Measurements from ENCODE around the gene EXOC4. TPM values are rescaled to one million over a fixed set of nuclear protein-coding genes. Genes with fewer than 3 reads are reported as not detected.
"Not testable (repeated sequence)": the region's sequence is repeated elsewhere in the genome, so short reads cannot be mapped to it uniquely, and the experiment has no call there.

The EXOC4 gene
- total and polyA plus RNA-seq, 2 of the 13 experiments (the other 11 are each of a cell fraction or from before 2014, with no cell fraction given) = 22.5 to 39.0 TPM

GRCh38 chr7:133321366-133321765, 68.5 kb downstream of the EXOC4 start:
- H3K27me3 ChIP-seq (ENCODE audit: control insufficient read depth in 1 of 2, insufficient read depth in 2 of 2, low read length in 2 of 2); in situ Hi-C loops (cut with HindIII; ENCODE audit: extremely low pct_ligation_motif_present, low pct_unique_long_range_greater_than_20kb); H3K9me3 ChIP-seq (ENCODE audit: low read length); ATAC-seq; intact Hi-C loops (cut with micrococcal nuclease; ENCODE audit: unreplicated experiment); H2AFZ ChIP-seq (ENCODE audit: low read length); DNase-seq (ENCODE audit: low spot score); CTCF ChIA-PET (ENCODE audit: low intra/inter-chr PET ratio, low total read pairs); POLR2A ChIA-PET; FAIRE-seq; H3K4me2 ChIP-seq (ENCODE audit: low read depth, low read length); BruUV-seq (replicated peaks); H3K79me2 ChIP-seq (ENCODE audit: insufficient read depth, low read length); H3K27ac ChIP-seq (ENCODE audit: extremely low read length, insufficient read depth, low read length); H3K4me1 ChIP-seq (ENCODE audit: insufficient read depth, low read length); H3K4me3 ChIP-seq (replicated peaks in 1 of 3; ENCODE audit: insufficient read depth in 1 of 3, low read depth in 2 of 3, low read length in 3 of 3); H4K20me1 ChIP-seq (ENCODE audit: insufficient read depth, low read length); H3K9ac ChIP-seq (ENCODE audit: insufficient read depth, low read depth, low read length); H3K36me3 ChIP-seq (replicated peaks in 1 of 2; ENCODE audit: control insufficient read depth in 1 of 2, insufficient read depth in 2 of 2, low read length in 2 of 2): not testable (repeated sequence)
- WGBS (ENCODE audit: low lambda C conversion rate) = 98% methylated on average over 4 of the region's 4 CpGs

DNA sequence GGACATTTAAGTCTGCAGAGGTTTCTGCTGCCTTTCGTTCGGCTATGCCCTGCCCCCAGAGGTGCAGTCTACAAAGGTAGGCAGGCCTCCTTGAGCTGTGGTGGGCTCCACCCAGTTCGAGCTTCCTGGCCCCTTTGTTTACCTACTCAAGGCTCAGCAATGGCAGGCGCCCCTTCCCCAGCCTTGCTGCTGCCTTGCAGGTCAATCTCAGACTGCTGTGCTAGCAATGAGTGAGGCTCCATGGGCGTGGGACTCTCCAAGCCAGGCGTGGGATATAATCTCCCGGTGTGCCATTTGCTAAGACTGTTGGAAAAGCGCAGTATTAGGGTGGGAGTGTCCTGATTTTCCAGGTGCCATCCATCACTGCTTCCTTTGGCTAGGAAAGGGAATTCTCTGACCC, 73.9 kb downstream of the EXOC4 start:
- CTCF ChIA-PET (ENCODE audit: low intra/inter-chr PET ratio, low total read pairs) = not testable (repeated sequence)

More for the DNA sequence above, 73.9 kb downstream of the EXOC4 start:
- H2AFZ ChIP-seq (ENCODE audit: low read length); BruUV-seq (replicated peaks); in situ Hi-C loops (cut with HindIII; ENCODE audit: extremely low pct_ligation_motif_present, low pct_unique_long_range_greater_than_20kb); DNase-seq (ENCODE audit: low spot score); H3K4me2 ChIP-seq (ENCODE audit: low read depth, low read length); H3K9me3 ChIP-seq (ENCODE audit: low read length); H3K36me3 ChIP-seq (replicated peaks in 1 of 2; ENCODE audit: control insufficient read depth in 1 of 2, insufficient read depth in 2 of 2, low read length in 2 of 2); POLR2A ChIA-PET; intact Hi-C loops (cut with micrococcal nuclease; ENCODE audit: unreplicated experiment); H4K20me1 ChIP-seq (ENCODE audit: insufficient read depth, low read length); H3K79me2 ChIP-seq (ENCODE audit: insufficient read depth, low read length); H3K4me3 ChIP-seq (replicated peaks in 1 of 3; ENCODE audit: insufficient read depth in 1 of 3, low read depth in 2 of 3, low read length in 3 of 3); H3K9ac ChIP-seq (ENCODE audit: insufficient read depth, low read depth, low read length); H3K27ac ChIP-seq (ENCODE audit: extremely low read length, insufficient read depth, low read length); ATAC-seq; FAIRE-seq; H3K27me3 ChIP-seq (ENCODE audit: control insufficient read depth in 1 of 2, insufficient read depth in 2 of 2, low read length in 2 of 2): not testable (repeated sequence)
- H3K4me1 ChIP-seq (ENCODE audit: insufficient read depth, low read length) = peaks cover 18% of the 10 kb centered on the region
- 93% methylated on average over 3 of the region's 8 CpGs for WGBS (ENCODE audit: low lambda C conversion rate)
- TF ChIP-seq, protein P1, sequence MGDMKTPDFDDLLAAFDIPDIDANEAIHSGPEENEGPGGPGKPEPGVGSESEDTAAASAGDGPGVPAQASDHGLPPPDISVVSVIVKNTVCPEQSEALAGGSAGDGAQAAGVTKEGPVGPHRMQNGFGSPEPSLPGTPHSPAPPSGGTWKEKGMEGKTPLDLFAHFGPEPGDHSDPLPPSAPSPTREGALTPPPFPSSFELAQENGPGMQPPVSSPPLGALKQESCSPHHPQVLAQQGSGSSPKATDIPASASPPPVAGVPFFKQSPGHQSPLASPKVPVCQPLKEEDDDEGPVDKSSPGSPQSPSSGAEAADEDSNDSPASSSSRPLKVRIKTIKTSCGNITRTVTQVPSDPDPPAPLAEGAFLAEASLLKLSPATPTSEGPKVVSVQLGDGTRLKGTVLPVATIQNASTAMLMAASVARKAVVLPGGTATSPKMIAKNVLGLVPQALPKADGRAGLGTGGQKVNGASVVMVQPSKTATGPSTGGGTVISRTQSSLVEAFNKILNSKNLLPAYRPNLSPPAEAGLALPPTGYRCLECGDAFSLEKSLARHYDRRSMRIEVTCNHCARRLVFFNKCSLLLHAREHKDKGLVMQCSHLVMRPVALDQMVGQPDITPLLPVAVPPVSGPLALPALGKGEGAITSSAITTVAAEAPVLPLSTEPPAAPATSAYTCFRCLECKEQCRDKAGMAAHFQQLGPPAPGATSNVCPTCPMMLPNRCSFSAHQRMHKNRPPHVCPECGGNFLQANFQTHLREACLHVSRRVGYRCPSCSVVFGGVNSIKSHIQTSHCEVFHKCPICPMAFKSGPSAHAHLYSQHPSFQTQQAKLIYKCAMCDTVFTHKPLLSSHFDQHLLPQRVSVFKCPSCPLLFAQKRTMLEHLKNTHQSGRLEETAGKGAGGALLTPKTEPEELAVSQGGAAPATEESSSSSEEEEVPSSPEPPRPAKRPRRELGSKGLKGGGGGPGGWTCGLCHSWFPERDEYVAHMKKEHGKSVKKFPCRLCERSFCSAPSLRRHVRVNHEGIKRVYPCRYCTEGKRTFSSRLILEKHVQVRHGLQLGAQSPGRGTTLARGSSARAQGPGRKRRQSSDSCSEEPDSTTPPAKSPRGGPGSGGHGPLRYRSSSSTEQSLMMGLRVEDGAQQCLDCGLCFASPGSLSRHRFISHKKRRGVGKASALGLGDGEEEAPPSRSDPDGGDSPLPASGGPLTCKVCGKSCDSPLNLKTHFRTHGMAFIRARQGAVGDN (CRISPR knock-in tag; IDR thresholded peaks at IDR 0.05) = 0 out of 2 replicates have a peak, but pooled peaks have one; percentile 10

Measured in HepG2 (cell line).